ENCODE data around the gene NHERF1. TPM values are rescaled to one million over a fixed set of nuclear protein-coding genes. Genes with fewer than 3 reads are reported as not detected.
A peak's percentile ranks its signal among the peaks of the same experiment; 100 is the strongest.

Gene NHERF1
- total and polyA plus RNA-seq, 2 of the 13 experiments (the other 11 are each of a cell fraction or from before 2014, with no cell fraction given) = 169 to 269 TPM

GRCh38 chr17:74770498-74771318, 22.3 kb downstream of the NHERF1 start (continued):
- peak; percentile 79; the same call in 1 of the 2 replicates for TF ChIP-seq SMAD1 (CRISPR knock-in tag; IDR thresholded peaks at IDR 0.05; ENCODE audit: borderline replicate concordance, low read depth)
- no peak; the same call in 1 of the 2 replicates for TF ChIP-seq HOXA3 (CRISPR knock-in tag; IDR thresholded peaks at IDR 0.05)
- TF ChIP-seq BHLHE40 (IDR thresholded peaks at IDR 0.05; ENCODE audit: low read length) = peak; percentile 23; the same call in 1 of the 2 replicates
- TF ChIP-seq SOX13 (IDR thresholded peaks at IDR 0.05) = no peak
- TF ChIP-seq SOX13 (CRISPR knock-in tag; conservative IDR thresholded peaks at IDR 0.05 in 1 of 2, IDR thresholded peaks at IDR 0.05 in 1 of 2) = peak in 1 of 2 experiments; percentile 55; a peak in 1 of 4 replicates
- no peak; the same call in 1 of the 2 replicates for TF ChIP-seq ZBTB8A (CRISPR knock-in tag; IDR thresholded peaks at IDR 0.05; ENCODE audit: borderline replicate concordance, low read depth)
- TF ChIP-seq ZNF256 (CRISPR knock-in tag; conservative IDR thresholded peaks at IDR 0.05) = no peak
- TF ChIP-seq ZNF546 (CRISPR knock-in tag; conservative IDR thresholded peaks at IDR 0.05) = 0 out of 2 replicates have a peak, but pooled peaks have one; percentile 46
- no peak for TF ChIP-seq NCOA1 (CRISPR knock-in tag; IDR thresholded peaks at IDR 0.05)
- TF ChIP-seq MTERF4 (CRISPR knock-in tag; IDR thresholded peaks at IDR 0.05) = no peak; the same call in 1 of the 2 replicates
- TF ChIP-seq CHD2 (IDR thresholded peaks at IDR 0.05; ENCODE audit: low read depth, low read length) = no peak
- TF ChIP-seq, protein P1, sequence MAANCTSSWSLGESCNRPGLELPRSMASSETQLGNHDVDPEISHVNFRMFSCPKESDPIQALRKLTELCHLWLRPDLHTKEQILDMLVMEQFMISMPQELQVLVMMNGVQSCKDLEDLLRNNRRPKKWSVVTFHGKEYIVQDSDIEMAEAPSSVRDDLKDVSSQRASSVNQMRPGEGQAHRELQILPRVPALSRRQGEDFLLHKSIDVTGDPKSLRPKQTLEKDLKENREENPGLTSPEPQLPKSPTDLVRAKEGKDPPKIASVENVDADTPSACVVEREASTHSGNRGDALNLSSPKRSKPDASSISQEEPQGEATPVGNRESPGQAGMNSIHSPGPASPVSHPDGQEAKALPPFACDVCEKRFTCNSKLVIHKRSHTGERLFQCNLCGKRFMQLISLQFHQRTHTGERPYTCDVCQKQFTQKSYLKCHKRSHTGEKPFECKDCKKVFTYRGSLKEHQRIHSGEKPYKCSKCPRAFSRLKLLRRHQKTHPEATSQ (CRISPR knock-in tag; IDR thresholded peaks at IDR 0.05; ENCODE audit: borderline replicate concordance) = 0 out of 2 replicates have a peak, but pooled peaks have one; percentile 14
- no peak for TF ChIP-seq ZNF550 (CRISPR knock-in tag; IDR thresholded peaks at IDR 0.05; ENCODE audit: borderline replicate concordance)
- TF ChIP-seq ZNF644 (CRISPR knock-in tag; IDR thresholded peaks at IDR 0.05; ENCODE audit: low read depth) = no peak
- no peak for TF ChIP-seq MAF1 (CRISPR knock-in tag; IDR thresholded peaks at IDR 0.05; ENCODE audit: borderline replicate concordance)
- TF ChIP-seq TBX2 (CRISPR knock-in tag; IDR thresholded peaks at IDR 0.05; ENCODE audit: borderline replicate concordance) = peak; percentile 68
- no peak for TF ChIP-seq CHD4 (IDR thresholded peaks at IDR 0.05; ENCODE audit: borderline replicate concordance, low read length)
- TF ChIP-seq, protein P2, sequence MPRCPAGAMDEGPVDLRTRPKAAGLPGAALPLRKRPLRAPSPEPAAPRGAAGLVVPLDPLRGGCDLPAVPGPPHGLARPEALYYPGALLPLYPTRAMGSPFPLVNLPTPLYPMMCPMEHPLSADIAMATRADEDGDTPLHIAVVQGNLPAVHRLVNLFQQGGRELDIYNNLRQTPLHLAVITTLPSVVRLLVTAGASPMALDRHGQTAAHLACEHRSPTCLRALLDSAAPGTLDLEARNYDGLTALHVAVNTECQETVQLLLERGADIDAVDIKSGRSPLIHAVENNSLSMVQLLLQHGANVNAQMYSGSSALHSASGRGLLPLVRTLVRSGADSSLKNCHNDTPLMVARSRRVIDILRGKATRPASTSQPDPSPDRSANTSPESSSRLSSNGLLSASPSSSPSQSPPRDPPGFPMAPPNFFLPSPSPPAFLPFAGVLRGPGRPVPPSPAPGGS (CRISPR knock-in tag; IDR thresholded peaks at IDR 0.05) = no peak
- TF ChIP-seq ATAD3A (CRISPR knock-in tag; IDR thresholded peaks at IDR 0.05) = no peak
- no peak; the same call in 1 of the 2 replicates for TF ChIP-seq ELF1 (CRISPR knock-in tag; IDR thresholded peaks at IDR 0.05)
- no peak for TF ChIP-seq ATM (IDR thresholded peaks at IDR 0.05; ENCODE audit: borderline replicate concordance)
- 0 out of 2 replicates have a peak, but pooled peaks have one; percentile 48 for TF ChIP-seq NFIC (IDR thresholded peaks at IDR 0.05; ENCODE audit: low read length)
- no peak for TF ChIP-seq ZNF343 (CRISPR knock-in tag; IDR thresholded peaks at IDR 0.05)
- peak; percentile 43; the same call in 1 of the 2 replicates for TF ChIP-seq TAF1 (CRISPR knock-in tag; IDR thresholded peaks at IDR 0.05)
- 0 out of 2 replicates have a peak, but pooled peaks have one; percentile 61 for TF ChIP-seq CBX5 (CRISPR knock-in tag; IDR thresholded peaks at IDR 0.05; ENCODE audit: borderline replicate concordance)
- peak; percentile 73 for TF ChIP-seq JARID2 (CRISPR knock-in tag; IDR thresholded peaks at IDR 0.05; ENCODE audit: insufficient replicate concordance)
- no peak for TF ChIP-seq SETDB1 (CRISPR knock-in tag; IDR thresholded peaks at IDR 0.05; ENCODE audit: borderline replicate concordance)
